Activated CD8-positive, alpha-beta memory T cell treated with anti-CD3 and anti-CD28 coated beads for 4 hours (primary cell): ENCODE measurements around the gene FBN1.

ENCODE experiments used
- DNase-seq, 2 donors: peaks; one replicate each; pipeline ENCODE4 v3.0.0-alpha.2; 2020; ENCODE audit warnings: low read depth in 2 of 2

FBN1 gene

DNA sequence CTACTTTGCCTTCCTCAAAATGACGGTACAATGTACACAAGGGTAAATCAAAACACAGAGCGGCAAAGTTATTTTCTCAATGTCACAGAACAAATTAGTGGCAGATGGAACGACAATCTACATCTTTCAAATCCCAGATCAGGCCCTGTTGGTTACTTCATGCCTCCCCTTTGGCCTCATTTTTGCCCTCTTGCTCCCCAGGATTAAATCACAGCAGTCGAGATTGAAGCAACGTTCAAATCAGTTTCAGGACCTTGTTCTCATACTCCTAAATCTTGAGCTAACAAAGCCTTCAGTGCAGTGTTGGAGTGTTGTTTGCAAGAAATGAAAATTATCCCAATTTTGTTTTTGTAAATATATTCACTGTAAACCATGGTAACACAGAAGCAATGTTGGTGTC lies 91.4 kb downstream of the FBN1 start:
- DNase-seq, result no peak

DNA sequence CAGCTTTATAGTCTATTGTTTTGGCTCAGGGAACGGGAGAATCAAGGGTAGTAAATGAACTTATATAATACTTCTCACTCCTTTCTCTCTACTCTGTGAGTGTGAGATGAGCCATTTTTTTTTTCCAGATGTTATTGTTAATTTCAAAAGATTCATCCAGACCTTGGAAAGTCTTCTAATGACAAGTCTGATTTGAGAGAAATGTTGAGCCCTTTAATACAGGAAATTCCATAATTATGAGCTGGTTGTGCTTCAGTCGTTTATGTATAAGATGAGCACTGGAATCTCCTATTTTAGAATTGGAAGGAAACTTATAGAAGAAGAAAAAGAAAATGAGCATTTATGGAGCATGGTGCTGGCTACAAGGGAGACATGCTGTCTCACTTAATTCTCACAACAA lies 92.0 kb downstream of the FBN1 start:
- DNase-seq, result no peak

DNA sequence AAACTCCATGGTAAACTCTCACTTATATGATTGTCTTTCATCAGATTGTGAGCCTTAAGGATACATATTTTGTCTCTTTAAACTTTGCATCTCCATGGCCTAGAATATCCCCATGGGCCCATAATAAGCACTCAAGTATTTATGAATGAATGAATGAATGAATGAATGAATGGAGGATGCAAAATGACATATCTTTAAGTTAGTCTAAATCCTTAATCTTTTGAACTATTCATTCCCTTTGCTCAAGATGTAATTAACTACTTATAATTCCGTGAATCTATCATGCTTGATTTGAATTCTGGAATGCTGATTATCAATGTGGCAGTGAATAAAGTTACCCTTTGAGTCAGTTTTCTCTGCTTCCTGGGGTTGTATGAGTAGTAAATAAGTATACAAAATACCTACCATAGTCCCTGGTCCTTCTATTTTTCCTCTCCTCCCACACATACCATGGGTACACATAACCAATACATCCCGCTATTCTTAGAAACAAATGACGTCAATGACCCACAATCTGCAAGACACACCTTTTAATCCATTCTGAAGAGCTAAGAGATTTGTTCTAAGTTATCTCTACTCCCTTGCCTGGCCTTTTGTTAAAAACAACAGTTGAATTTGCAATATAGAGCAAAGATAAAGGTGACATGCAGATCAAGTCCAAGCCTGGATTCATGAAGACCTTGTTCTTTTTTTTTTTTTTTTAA lies 94.5 kb downstream of the FBN1 start:
- DNase-seq, result no peak

DNA sequence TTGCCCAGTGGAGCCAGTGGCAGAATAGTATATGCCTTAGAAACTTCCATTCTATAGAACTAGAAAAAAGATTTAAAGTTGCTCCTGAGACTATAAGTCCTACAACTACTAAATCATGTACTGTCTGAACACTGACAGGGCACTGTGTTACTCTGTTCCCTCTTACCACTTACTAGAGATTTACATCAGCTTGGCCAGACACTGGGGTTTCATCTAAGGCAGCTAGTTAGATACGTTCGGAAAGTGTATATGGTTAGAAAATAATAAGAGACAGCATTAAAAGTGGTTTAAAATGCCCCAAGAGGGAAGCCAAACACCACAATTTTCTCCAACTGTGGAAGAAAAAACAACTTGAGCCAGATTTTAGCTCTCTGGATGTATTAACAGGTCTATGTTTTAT lies 97.1 kb downstream of the FBN1 start:
- DNase-seq, result no peak

DNA sequence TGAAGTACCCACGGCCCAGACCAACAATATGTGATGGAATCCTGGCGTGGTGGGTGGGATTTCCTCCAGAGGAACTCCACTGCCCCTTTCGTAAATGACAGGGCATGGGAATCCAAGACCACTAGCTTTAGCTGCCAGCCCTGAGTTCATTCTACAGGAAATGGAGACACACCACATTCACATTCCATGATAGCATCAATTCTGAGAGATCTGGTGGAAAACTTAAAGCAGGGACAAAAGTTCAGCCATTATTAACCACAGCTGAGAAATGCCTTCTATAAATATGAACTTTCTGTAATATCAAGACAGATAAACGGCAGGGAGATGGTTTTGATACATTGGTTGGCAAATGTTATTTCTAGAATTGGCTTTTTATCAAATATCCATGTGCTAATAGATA lies 98.2 kb downstream of the FBN1 start:
- no peak for DNase-seq

DNA sequence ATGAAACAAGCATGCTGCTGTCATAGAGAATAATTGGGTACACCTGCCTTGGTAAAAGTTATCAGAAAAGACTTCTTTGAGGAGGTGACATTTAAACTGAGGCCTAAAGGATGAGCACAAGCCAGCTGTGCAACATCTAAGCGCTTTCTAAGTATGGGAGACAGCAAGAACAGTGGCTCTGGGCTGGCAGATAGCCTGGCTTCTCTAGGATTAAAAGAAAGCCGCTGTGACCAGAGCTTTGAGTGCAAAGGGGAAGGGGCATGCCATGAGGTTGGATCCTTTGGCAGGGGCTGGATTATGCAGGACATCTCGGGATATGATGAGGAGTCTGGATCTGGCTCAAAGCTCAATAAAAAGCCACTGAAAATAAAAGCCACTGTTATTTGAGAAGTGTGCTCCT lies 99.2 kb downstream of the FBN1 start:
- no peak for DNase-seq

DNA sequence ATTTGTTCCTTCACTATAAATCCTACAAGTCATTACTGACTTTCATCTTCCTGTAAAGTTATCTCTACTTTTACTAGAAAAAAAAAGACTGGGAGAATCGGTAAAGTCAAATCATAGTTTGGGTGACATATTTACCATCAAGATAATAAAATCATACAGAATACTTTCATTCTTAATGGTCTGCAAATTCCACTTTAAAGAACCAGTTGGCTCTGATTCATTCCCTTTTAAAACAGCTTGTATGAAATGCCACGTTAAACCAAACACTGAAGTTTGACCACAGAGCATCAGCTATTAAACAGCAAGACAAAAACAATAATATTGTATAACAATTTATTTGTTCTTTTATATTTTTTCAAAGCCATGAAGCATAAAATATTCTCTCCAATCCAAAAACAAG lies 100.7 kb downstream of the FBN1 start:
- DNase-seq, result no peak

DNA sequence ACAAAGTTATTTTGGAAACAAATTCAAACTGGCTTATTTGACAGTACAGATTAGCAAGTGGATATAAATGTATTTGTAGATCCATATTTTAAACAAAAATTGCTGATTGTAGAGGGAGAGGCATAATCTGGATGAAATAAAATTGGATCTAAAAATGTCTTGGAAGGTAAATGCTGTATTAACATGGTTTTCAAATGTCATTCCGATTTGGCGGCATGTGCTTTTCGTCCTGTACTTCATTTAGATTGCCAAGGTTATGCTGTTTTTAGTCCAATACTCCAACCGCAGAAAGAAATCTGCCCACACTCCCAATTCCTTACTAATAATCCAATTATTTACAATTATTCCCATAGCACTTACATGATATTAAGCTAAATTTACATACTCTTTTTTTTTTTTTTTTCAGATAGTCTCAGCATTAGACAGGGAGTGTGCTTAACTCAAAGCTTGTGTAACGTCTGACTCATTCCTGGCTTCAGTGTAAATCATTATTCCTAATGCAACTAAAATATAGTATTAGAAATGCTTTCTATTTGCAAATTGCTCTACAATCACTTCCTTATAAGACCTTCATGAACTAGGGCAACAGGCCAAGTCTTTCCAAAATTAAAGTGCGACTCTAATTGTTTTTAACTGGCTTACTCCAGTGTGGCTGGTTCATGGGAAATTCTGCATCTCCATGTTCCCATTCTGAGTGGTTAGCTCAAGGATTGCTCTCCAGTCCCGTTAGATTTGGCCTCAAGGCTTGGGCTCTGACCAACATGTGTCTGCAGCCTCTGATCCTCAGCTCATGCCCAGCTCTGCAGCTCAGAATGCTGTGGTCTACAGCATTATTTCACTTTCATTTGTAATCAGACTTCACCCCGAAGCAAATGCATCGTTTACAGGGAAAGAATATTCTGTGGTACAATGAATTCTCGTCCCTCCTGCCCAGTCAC lies 103.9 kb downstream of the FBN1 start:
- DNase-seq, result no peak

DNA sequence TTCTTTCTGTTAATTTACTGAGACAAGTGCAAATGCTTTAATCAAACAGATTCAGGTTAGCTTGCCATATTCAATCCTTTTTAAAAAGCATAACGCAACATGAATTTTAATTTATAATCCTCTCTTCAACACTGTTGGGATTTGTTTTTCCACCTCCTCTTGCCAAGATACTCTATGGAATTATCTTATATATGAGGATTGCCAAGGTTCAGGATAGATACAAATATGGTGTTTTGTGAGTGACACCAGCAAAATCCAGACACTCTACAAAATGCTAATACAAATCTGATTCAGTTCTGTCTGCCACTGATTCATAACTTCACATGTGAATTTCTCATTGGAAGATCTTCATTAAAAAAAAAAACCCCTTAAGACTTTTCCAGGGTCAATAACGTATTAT lies 104.8 kb downstream of the FBN1 start:
- DNase-seq, result no peak

DNA sequence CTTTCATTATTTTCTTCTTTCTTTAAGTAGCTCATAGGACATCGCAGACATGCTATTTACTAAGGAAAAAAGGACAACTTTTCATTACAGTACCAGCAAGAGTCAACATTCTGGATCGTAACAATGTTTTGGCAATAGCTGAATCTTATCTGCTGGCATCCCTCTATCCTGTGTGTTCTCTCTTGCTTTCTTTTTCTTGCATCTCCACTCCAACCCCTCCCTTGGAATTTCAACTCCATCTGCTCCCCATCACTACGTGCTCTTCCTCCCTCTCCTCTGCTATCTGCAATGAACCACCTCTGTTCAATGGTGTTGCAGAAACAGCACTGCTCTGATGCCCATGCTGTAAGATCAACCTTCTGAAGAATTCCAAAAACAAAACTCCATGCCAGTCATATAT lies 106.6 kb downstream of the FBN1 start:
- DNase-seq, result no peak

DNA sequence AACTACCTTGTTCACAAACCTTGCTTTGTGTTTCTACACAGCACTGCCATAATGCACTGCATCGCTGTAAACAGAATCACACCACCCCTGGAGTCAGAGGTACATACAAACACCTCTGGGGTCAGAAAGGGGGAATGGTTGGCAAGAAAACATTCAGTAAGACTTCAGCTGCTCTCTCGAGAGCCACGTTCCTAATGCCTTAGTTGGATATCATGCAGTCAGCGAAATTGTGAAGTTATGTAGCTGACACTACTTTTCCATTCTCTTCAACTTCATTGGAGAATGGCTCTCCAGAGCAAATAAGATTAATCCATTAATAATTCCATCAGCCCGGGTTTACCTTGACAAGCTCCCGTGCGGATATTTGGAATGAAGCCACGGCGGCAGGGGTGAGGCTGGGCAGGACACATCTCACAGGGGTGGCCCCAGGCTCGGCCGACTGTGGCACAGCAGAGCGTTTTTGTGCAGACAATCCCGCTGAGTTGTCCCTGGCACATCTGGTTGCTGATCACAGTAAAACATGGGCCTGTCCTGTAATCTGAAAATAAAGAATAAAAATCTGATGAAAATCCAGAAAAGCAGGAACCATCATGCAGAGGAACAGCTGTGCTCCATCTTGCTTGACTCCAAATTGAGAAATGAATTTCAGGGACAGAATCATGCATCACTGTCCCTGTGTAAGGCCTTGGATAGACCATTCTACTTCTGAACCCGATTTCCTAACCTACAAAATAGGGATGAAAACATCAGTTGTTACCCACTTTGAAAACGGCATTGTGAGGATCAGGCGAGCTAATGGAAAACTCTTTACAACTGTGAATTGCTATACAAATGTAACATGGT lies 108.0 kb downstream of the FBN1 start:
- no peak for DNase-seq

DNA sequence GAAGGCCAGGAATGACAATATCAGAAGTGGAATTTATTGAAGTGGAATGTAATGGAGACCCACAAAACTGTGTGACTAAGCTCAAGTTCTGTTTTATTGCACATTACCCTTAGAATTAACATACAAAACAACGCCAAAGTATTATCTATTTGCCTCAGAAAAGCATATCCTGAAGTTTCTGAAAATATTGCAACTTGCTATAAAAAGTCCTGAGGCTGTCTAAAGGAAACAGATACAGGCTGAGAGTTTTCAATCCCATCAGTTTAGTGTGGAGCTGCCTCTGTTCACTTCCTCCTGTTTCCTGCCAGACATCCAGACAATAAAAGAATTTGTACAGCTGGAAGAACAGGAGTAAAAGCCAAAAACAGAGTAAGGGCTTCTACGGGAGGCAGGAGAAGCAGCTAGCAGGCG lies 108.8 kb downstream of the FBN1 start:
- DNase-seq, result no peak

DNA sequence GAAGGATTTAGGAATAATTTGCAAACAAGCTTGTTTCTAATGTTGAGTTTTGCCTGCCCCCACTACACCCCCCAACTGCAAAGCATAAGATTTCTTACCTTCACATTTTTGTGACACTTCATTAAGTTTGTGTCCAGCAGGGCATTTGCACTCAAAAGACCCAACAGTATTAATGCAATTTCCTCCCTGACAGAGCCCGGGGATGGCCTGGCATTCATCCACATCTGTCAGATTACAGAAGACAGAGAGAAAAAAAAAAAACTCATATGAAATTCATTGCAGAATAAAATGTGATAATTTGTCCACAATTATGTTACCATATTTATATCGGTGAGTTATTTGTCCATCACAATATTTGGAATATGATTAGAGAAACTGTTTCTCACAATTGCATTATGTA lies 111.5 kb downstream of the FBN1 start:
- no peak for DNase-seq

DNA sequence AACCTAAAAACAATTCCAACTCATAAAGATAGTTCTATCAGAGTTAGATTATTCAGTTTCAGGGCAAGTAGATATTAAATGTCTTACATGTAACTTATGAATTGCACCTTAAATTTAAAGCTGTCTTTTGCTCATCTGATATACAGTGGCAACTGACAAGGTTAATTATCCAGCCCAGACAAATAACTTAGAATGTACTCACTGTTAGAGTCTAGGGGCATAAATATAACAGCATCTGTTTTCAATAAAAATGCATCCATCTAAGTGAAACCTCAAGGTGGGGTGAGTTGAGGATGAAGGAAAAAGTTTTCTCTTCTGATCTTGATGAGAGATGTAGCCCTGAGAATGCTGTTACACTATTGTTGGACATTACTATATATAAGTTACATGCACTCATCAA lies 112.6 kb downstream of the FBN1 start:
- no peak for DNase-seq

DNA sequence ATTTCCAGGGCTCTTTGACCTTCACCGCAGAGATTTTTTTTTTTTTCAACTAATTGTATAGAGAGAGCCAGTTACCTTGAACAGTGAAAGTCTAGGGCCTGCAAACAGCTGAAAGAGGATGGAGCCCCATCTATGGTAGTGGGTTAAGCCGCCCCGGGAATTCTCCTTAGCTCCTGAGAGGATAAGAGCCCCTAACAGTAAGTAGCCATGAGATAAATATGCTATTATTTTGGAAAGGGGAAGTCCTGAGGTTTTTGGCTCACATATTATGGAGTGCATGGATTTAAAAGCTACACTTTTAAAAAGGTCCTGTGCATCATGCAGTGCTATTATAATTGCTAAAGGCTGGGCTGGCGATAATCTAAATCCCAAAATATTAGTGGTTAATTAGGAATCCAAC lies 115.0 kb downstream of the FBN1 start:
- DNase-seq, result no peak

DNA sequence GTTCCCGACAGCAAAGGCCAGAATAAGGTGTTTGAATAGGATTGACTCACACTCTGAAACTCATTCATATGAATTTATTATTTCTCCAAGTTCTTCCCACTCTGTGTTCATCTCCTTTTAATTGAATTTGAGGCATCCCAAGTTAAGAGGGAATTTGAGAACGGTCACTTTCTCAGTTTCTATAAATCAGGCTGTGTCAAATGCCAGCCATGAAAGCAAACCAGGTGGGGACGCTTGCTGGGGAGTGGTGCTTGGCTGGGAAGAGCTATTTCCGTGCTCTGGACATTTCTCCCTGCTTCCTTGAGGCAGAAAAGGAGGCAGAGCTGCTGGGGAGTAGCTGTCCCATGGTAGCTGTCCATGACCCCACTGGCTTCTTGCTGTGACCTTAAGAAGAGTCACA lies 116.6 kb downstream of the FBN1 start:
- DNase-seq, result no peak

DNA sequence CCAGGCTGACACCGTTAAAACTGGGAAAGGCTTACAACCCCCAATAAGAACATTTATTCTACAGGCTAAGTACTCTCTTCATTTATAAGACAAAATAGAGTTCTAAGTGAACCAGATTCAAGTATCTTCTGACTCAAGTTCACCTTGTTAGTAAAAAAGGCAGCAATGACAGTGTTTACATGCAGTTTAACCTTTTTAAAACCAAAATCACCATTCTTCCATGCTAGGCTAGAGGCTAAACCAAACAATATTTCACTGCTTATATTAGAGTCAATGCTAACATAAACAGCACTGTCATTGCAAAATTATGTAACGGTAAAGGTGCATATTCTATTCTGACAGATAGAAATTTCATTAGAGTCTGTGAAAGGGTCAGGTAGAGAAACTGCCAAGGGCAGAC lies 118.0 kb downstream of the FBN1 start:
- no peak for DNase-seq

DNA sequence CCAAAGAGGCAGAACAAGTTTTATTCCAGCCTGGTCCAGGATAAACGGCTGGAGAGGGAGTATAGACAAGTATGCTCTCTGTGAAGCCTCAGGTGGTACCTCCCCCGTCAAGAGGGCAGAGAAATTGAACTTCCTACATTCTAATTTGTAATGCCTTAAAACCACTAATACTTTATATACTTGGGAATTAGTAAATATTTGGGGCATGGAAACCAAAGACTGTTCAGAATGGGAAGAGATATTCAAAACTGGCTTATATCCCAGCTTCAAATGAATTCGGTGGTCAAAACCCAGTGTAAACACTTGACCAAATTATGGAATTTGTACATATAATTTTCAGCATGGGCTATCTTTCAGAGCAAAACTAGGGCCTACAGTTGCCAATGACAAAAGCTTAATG lies 122.6 kb downstream of the FBN1 start:
- DNase-seq, result no peak

DNA sequence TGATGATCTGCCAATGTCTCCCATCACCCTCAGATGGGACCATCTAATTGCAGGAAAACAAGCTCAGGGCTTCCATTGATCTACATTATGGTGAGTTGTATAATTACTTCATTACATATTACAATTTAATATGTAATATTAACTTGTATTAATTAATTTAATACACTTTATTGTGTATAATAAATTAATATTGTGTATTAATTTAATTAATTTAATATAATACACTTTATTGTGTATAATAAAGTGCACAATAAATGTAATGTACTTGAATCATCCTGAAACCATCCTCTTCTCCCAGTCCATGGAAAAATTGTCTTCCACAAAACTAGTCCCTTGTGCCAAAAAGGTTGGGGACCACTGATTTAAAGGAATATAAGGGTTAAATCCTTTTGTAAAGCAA lies 123.4 kb downstream of the FBN1 start:
- no peak for DNase-seq

DNA sequence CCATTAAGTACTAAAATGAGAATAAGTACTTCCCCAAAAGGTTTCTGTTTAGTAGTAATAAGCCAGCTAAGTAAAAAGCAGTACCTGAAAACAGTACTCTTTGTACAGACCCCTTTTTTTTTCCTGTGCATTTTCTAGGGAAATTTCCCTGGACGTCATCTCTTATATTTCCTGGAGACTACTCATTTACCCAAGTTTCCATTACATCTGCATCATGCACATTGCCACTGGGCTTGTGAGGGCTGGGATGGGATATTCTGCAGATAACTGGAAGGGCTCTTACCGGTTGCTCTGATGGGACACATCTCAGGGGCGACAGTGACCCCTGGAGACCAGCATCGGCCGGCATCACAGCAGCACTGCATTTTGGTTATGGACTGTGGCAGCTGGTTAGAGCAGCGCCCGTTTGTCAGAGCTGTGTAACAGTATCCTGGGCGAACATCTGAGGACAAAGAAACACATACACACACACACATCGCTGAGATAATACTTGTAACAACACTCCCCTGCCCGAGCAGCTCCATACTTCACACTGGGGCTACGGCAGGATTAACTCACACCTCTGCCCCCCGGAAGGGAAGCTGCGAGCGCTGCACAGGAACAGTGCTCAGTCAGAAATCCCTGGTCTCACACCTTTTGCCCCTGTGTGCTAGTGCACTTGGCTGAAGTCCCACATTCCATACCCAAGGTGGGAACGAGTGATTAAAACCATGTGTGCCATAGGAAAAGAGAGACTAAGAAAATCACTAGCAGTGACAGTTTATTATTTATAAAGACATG lies 124.9 kb downstream of the FBN1 start:
- DNase-seq, result no peak

DNA sequence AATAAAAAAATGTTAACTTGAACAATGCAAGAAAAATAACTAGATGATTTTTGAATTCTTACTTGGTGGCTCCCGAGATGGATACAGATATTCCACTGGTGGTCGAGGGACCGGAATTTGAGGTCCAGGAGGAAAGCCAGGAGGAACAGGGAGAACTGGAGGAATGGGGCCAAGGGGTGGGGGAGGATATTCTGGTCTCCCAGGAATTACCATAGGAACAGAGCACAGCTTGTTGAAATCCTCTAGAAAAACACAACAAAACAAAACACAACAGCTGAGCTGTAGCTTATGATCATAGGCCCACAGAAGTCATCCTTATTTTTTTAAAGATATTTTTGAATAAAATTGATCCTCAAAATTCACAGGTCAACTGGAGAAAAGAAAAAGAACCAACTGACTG lies 129.4 kb downstream of the FBN1 start:
- no peak for DNase-seq

DNA sequence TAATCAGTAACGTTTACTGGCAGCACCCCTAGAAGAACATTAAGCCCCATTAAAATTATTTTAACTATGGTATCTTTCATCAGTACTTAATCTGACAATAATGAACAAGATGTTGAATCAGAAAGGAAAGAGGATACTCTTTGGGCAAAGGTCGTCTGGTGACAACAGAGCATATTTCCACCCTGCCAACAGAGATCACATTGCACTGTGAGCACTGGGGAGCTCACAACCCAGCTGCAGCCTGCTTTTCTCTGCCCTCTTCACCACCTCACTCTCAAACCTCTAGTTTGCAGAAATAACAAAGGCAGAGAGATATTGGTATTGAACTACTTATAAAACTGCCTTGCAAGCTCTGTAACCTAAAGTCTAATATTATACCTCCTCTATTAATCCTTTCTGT lies 130.0 kb downstream of the FBN1 start:
- DNase-seq, result no peak
